Measurements from ENCODE around the gene NPIPA5.
"Not testable (repeated sequence)": the region's sequence is repeated elsewhere in the genome, so short reads cannot be mapped to it uniquely, and the experiment has no call there.

NPIPA5 gene

GRCh38 chr16:15395631-15396508 lies 17.8 kb upstream of the NPIPA5 start, which contains the start of gene MPV17L:
TSS of gene MPV17L (plus strand) at chr16:15395754. CDS start at chr16:15395898, 144 bp downstream.
- DNase-seq, result peak; percentile 25 to 93 (median 54)
- intact Hi-C loops (cut with DNase I), result not testable (repeated sequence)

GRCh38 chr16:15393025-15393424 lies 14.9 kb upstream of the NPIPA5 start:
- DNase-seq; intact Hi-C loops (cut with DNase I): not testable (repeated sequence)

GRCh38 chr16:15389916-15390315 lies 11.8 kb upstream of the NPIPA5 start:
- intact Hi-C loops (cut with DNase I); DNase-seq: not testable (repeated sequence)

- intact Hi-C loops (cut with DNase I); DNase-seq: not testable (repeated sequence)
These were observed 10.0 kb upstream of the NPIPA5 start for GRCh38 chr16:15388060-15388459.

GRCh38 chr16:15382810-15383209 lies 4.7 kb upstream of the NPIPA5 start:
- DNase-seq; intact Hi-C loops (cut with DNase I): not testable (repeated sequence)

- intact Hi-C loops (cut with DNase I), result not testable (repeated sequence)
These were observed 20.6 kb downstream of the NPIPA5 start for GRCh38 chr16:15357495-15357894.

GRCh38 chr16:15354846-15355245 lies 23.2 kb downstream of the NPIPA5 start:
- intact Hi-C loops (cut with DNase I); DNase-seq: not testable (repeated sequence)

More at GRCh38 chr16:15357495-15357894, 20.6 kb downstream of the NPIPA5 start:
- DNase-seq, result not testable (repeated sequence)

- DNase-seq; intact Hi-C loops (cut with DNase I): not testable (repeated sequence)
These were observed 25.2 kb downstream of the NPIPA5 start for GRCh38 chr16:15352852-15353251.

- DNase-seq; intact Hi-C loops (cut with DNase I): not testable (repeated sequence)
These were observed 26.3 kb downstream of the NPIPA5 start for GRCh38 chr16:15351745-15352144.

GRCh38 chr16:15351251-15351650 lies 26.8 kb downstream of the NPIPA5 start:
- DNase-seq; intact Hi-C loops (cut with DNase I): not testable (repeated sequence)

GRCh38 chr16:15348721-15349120 lies 29.4 kb downstream of the NPIPA5 start:
- intact Hi-C loops (cut with DNase I); DNase-seq: not testable (repeated sequence)

GRCh38 chr16:15342337-15342736 lies 35.8 kb downstream of the NPIPA5 start:
- DNase-seq; intact Hi-C loops (cut with DNase I): not testable (repeated sequence)

GRCh38 chr16:15338986-15339385 lies 39.1 kb downstream of the NPIPA5 start:
- intact Hi-C loops (cut with DNase I), result not testable (repeated sequence)

GRCh38 chr16:15337974-15338605 lies 40.0 kb downstream of the NPIPA5 start:
- intact Hi-C loops (cut with DNase I); DNase-seq: not testable (repeated sequence)

More at GRCh38 chr16:15338986-15339385, 39.1 kb downstream of the NPIPA5 start:
- not testable (repeated sequence) for DNase-seq

- intact Hi-C loops (cut with DNase I), result not testable (repeated sequence)
These were observed 42.5 kb downstream of the NPIPA5 start for GRCh38 chr16:15335609-15336008.

GRCh38 chr16:15333969-15334368 lies 44.1 kb downstream of the NPIPA5 start:
- DNase-seq; intact Hi-C loops (cut with DNase I): not testable (repeated sequence)

More at GRCh38 chr16:15335609-15336008, 42.5 kb downstream of the NPIPA5 start:
- DNase-seq, result not testable (repeated sequence)

GRCh38 chr16:15330978-15331377 lies 47.1 kb downstream of the NPIPA5 start:
- intact Hi-C loops (cut with DNase I); DNase-seq: not testable (repeated sequence)

GRCh38 chr16:15324954-15325353 lies 53.1 kb downstream of the NPIPA5 start:
- intact Hi-C loops (cut with DNase I); DNase-seq: not testable (repeated sequence)

GRCh38 chr16:15323373-15323772 lies 54.7 kb downstream of the NPIPA5 start:
- intact Hi-C loops (cut with DNase I); DNase-seq: not testable (repeated sequence)

- intact Hi-C loops (cut with DNase I); DNase-seq: not testable (repeated sequence)
These were observed 56.9 kb downstream of the NPIPA5 start for GRCh38 chr16:15321221-15321620.

- DNase-seq; intact Hi-C loops (cut with DNase I): not testable (repeated sequence)
These were observed 63.5 kb downstream of the NPIPA5 start for GRCh38 chr16:15314562-15314961.

Measured in posterior cingulate gyrus (tissue), 11 donors.